ENCODE data around the gene HCK.

DNA sequence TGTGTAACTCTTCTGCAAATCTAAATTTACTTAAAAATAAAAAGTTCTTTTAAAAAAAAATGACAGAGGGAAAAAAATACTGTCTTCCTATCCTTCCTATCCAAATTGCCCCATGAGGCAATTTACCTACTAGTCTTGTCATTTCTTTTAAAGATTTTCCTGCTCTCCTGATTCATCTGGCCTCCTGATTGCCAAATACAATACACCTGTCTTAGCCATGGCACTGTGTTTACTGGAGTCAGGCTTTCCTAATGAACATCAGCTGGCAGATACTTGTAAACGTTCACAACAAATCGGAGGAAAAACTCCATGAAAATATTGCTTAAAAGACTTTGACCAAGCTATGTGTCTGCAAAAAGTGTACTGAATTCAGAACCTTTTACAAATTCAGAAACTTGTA is 78.9 kb downstream of the HCK start:
- TF ChIP-seq, protein P1, sequence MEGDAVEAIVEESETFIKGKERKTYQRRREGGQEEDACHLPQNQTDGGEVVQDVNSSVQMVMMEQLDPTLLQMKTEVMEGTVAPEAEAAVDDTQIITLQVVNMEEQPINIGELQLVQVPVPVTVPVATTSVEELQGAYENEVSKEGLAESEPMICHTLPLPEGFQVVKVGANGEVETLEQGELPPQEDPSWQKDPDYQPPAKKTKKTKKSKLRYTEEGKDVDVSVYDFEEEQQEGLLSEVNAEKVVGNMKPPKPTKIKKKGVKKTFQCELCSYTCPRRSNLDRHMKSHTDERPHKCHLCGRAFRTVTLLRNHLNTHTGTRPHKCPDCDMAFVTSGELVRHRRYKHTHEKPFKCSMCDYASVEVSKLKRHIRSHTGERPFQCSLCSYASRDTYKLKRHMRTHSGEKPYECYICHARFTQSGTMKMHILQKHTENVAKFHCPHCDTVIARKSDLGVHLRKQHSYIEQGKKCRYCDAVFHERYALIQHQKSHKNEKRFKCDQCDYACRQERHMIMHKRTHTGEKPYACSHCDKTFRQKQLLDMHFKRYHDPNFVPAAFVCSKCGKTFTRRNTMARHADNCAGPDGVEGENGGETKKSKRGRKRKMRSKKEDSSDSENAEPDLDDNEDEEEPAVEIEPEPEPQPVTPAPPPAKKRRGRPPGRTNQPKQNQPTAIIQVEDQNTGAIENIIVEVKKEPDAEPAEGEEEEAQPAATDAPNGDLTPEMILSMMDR (IDR thresholded peaks at IDR 0.05; ENCODE audit: low read length), result no peak
- no peak for TF ChIP-seq EZH2 (optimal IDR thresholded peaks at IDR 0.05; ENCODE audit: low read depth, low read length)
